CD4-positive, alpha-beta T cell treated with Interleukin-17A for 4 hours (primary cell): ENCODE measurements around the gene NLGN4Y.

ENCODE experiments used
- DNase-seq: peaks from one replicate; pipeline ENCODE4 v3.0.0-alpha.2; 2020; ENCODE audit warnings: mixed read lengths

The NLGN4Y gene

GRCh38 chrY:14524272-14525231 lies at the start of gene NLGN4Y:
TSS of gene NLGN4Y (plus strand) at chrY:14524529. CDS start at chrY:14622120, 97,591 bp downstream.
- no peak for DNase-seq

GRCh38 chrY:14485935-14486334 lies 38.4 kb upstream of the NLGN4Y start:
- no peak for DNase-seq

- no peak for DNase-seq
These were observed 34.1 kb upstream of the NLGN4Y start for GRCh38 chrY:14490226-14490625.

- no peak for DNase-seq
These were observed 26.3 kb upstream of the NLGN4Y start for GRCh38 chrY:14498071-14498470.

- DNase-seq, result no peak
These were observed 19.7 kb upstream of the NLGN4Y start for GRCh38 chrY:14504592-14504991.

GRCh38 chrY:14522379-14522950 lies 1.9 kb upstream of the NLGN4Y start:
- no peak for DNase-seq

GRCh38 chrY:14523491-14524271 lies 648 bp upstream of the NLGN4Y start:
- no peak for DNase-seq

- DNase-seq, result no peak
These were observed 986 bp downstream of the NLGN4Y start for GRCh38 chrY:14525315-14525714.

GRCh38 chrY:14528361-14528760 lies 4.0 kb downstream of the NLGN4Y start:
- no peak for DNase-seq

- no peak for DNase-seq
These were observed 12.4 kb downstream of the NLGN4Y start for GRCh38 chrY:14536703-14537102.

- DNase-seq, result no peak
These were observed 19.2 kb downstream of the NLGN4Y start for GRCh38 chrY:14543506-14543905.

GRCh38 chrY:14581294-14581693 lies 57.0 kb downstream of the NLGN4Y start:
- no peak for DNase-seq

GRCh38 chrY:14586725-14587124 lies 62.4 kb downstream of the NLGN4Y start:
- DNase-seq, result no peak

- DNase-seq, result no peak
These were observed 77.0 kb downstream of the NLGN4Y start for GRCh38 chrY:14601372-14601771.

- DNase-seq, result no peak
These were observed 93.3 kb downstream of the NLGN4Y start for GRCh38 chrY:14617625-14618024.

GRCh38 chrY:14618513-14618912 lies 94.2 kb downstream of the NLGN4Y start:
- DNase-seq, result no peak

- no peak for DNase-seq
These were observed 103.9 kb downstream of the NLGN4Y start for GRCh38 chrY:14628208-14628607.

- no peak for DNase-seq
These were observed 107.3 kb downstream of the NLGN4Y start for GRCh38 chrY:14631676-14632075.

- no peak for DNase-seq
These were observed 109.4 kb downstream of the NLGN4Y start for GRCh38 chrY:14633718-14634117.

- DNase-seq, result no peak
These were observed 110.6 kb downstream of the NLGN4Y start for GRCh38 chrY:14634954-14635353.

- no peak for DNase-seq
These were observed 113.2 kb downstream of the NLGN4Y start for GRCh38 chrY:14637551-14637950.

GRCh38 chrY:14641853-14642252 lies 117.5 kb downstream of the NLGN4Y start:
- no peak for DNase-seq

GRCh38 chrY:14644157-14644952 lies 120.0 kb downstream of the NLGN4Y start:
- no peak for DNase-seq
